Fibroblast of skin of scalp (primary cell): ENCODE data around the gene AACS.

Experiments
- DNase-seq: peaks from one replicate; pipeline ENCODE4 v3.0.0-alpha.2; 2013

AACS gene

DNA sequence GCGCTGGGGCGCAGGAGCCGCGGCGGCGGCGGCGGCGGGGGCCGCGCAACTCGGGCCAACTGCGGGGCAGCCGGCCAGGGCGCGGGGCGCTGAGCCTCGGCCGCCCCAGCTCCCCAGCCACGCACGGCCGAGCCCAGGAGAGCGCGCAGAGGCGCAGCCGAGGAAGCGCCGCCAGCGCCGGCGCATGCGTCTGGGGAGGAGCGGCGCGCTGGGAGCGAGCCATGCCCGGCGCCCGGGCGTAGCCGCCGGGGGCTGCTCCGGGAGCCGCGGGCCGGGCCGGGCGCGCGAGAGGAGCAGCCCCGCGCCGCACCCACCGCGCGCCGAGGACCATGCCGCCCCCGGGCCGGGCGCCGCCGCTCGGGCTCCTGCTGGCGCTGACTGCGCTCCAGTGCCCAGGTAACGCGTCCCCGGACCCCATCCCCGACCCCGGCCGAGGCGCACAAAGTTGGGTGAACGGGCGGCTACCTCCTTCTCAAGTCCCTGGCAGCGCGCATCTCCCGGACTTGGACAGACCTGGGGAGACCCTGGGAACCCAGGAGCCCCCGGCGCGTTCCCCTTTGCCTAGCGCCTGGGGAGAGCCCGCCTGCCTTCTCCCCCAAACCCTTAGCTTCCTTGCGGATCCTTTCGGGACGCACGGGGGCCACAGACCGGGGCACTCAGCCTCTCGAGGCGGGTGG, 121.4 kb downstream of the AACS start:
- no peak for DNase-seq

DNA sequence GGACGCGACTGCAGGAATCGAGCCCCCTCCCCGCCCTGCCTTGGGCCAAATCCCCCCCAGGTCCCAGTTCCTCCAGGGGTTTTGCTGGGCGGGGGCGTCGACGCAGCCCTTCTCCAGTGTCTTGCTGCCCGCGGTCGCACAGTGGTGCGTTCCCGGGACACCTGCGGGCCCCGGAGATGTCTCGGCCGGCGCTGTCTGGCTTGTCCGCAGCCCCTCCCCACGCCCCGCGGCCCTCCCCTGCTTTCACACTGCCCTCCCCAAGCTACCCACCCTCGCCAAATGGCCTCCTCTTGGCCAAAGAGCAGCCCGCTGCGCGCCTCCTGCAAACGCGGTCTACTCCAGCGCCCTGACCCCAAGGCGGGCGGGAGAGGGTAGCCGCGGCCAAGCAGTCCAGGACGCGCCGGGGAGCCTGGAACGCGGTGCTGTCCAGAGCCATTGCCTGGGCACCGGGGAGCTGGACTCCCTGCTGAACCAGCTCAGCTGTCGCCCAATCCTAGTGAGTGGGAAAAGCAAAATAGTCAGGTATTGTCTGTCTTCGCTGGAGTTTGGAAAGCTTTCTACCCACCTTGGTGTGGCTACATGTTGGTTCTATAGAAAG, 122.0 kb downstream of the AACS start:
- DNase-seq: no peak

DNA sequence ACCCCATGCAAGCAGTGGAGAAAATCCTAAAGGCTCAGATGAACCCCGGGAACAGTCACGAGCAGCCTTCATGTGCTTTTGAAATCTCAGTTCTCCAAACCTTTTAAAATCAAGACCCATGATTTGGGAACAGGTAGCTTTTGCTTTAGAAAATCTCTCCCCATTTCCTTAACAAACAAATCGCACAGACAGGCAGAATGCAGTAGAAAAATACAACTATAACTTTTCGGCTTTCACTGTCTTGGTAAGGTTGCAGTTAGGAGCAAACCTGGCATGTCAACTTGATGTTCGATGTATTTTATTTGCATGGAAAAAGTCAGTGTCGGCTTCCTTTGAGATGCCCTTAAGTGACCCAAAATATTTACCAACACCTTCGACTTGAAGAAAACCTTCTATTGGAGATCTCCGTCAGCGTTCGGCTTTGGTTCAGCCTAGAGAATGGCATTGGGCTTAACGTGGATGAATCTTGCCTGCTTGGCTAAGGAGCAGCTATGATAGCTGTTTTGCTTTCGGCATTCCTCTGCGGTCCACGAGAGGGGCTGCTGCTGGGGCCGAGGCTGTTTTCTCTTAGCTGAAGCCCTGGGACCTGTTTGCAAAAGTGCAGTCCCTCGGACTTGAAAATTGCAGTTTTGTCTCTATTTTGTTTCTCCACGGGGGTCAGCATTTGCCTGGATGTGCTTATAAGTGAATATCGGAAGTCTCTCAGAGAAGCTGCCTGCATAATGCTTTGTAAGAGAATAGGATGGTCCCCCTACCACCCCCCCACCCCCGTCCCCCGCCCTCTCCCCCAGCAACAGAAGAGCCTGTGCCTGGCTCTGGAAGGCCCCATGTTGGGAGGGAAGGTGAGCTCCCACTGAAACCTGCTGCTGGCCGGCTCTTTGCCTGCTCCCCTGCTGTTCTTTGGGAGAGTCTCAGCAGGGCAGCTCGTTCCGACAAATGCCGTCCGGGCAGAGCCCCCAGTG, 122.8 kb downstream of the AACS start:
- peak; percentile 8 for DNase-seq

DNA sequence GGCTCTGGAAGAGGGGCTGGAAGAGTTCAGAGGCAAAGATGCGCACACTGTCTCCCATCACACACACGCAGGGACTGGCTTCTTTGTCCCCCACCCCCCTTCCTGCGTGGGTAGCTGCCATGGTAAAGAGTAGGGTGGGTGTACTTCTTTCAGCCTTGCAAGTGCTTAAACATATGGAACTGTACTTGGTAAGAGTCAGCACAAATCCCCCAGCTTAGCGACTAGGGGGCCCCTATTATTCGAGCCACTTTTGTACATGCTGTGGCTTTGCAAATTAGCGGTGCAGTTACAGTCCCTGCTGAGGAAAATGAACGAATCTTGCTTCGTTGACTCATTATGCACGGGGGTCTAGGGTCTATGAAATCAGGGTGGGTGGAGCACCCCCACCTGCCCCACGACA, 123.8 kb downstream of the AACS start:
- no peak for DNase-seq

GRCh38 chr12:125189502-125189901, 124.3 kb downstream of the AACS start:
- no peak for DNase-seq

GRCh38 chr12:125191361-125192087, 126.3 kb downstream of the AACS start:
- no peak for DNase-seq

- DNase-seq: no peak
Observed at GRCh38 chr12:125192690-125193221, 127.5 kb downstream of the AACS start.
